ENCODE measurements around the gene TBXAS1.

- TF ChIP-seq CTCF (conservative IDR thresholded peaks at IDR 0.05; ENCODE audit: low read depth in 2 of 2) (no peak), EZH2 (IDR thresholded peaks at IDR 0.05; ENCODE audit: low read depth, unreplicated experiment) (no peak), CREB1 (CRISPR knock-in tag; IDR thresholded peaks at IDR 0.05; ENCODE audit: low read depth) (no peak), POLR2AphosphoS5 (IDR thresholded peaks at IDR 0.05; ENCODE audit: low read depth) (no peak), ETS1 (IDR thresholded peaks at IDR 0.05) (no peak), ZNF462 (CRISPR knock-in tag; IDR thresholded peaks at IDR 0.05) (no peak), STAT1 (IDR thresholded peaks at IDR 0.05; ENCODE audit: unreplicated experiment) (no peak), REST (IDR thresholded peaks at IDR 0.05; ENCODE audit: unreplicated experiment) (no peak), EZH2phosphoT487 (IDR thresholded peaks at IDR 0.05; ENCODE audit: unreplicated experiment) (no peak)
Measured at GRCh38 chr7:139850906-139851305, 21.8 kb downstream of the TBXAS1 start.
